HG03095 (cell line): ENCODE measurements around the gene PIP5KL1.
"Not testable (repeated sequence)": the region's sequence is repeated elsewhere in the genome, so short reads cannot be mapped to it uniquely, and the experiment has no call there.

ENCODE experiments used
- ATAC-seq: cut with Tn5 transposase; IDR thresholded peaks from one replicate; pipeline ENCODE4 v1.9.1; 2021; ENCODE audit warnings: moderate library complexity; ENCODE audit not compliant: unreplicated experiment

The PIP5KL1 gene

DNA sequence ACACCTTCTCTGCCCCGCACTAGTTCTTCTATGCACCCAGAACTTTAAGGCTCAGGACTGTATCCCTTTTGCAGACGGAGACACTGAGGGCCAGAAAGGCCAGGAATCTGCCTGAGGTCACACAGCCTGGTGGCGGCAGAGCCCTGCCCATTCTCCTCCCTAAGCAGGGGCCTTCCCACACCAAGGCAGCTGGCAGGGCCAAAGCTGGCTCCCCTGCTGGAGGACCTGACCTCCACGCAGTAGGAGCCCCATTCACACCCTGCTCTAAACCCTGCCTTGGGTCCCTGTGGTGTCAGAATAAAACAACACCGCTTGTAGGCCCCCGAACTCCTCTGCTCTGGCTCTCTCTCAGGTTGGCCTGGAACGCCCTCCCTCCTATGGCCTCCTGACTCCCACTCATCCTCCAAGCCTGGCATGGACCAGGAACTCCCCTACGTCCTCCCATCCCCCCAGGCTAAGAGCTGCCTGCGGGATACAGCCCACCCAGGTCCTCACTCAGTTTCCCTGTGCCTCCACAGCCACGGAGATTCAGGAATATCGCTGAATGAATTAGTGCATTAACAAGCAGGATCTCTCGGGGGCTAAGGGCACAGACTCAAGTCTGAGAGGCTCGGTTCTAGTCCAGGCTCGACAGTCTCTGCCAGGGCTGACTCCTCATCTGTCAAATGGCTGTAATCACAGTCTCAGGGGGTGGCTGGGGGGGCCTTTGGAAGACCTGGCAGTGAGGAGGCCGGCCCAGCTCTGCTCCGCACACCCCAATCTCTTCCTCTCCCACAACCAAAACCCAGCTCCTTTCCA is 34.0 kb downstream of the PIP5KL1 start:
- no peak for ATAC-seq

GRCh38 chr9:127895811-127896210 is 34.8 kb downstream of the PIP5KL1 start:
- ATAC-seq, result no peak

- no peak for ATAC-seq
These were observed 37.2 kb downstream of the PIP5KL1 start for GRCh38 chr9:127893392-127893791.

- ATAC-seq, result no peak
These were observed 37.7 kb downstream of the PIP5KL1 start for GRCh38 chr9:127892831-127893230.

DNA sequence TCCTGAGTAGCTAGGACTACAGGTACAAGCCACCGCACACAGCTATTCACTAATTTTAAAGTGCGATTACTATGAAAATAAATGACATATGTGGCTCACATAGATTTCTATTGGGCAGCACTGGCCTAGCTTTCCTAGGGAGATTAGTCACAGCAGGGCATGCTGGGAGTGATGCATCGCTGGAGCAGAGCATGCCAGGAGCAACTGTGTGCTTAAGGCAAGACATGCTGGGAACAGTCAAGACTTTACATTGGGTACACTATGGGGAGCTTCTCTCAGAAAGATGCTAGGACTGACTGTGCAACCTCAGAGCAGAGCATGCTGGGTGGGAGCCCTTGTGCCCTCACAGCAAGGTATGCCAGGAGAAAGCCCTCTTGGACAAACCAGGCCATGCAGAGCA is 40.5 kb downstream of the PIP5KL1 start:
- no peak for ATAC-seq

GRCh38 chr9:127887792-127888191 is 42.8 kb downstream of the PIP5KL1 start:
- ATAC-seq, result no peak

- no peak for ATAC-seq
These were observed 44.1 kb downstream of the PIP5KL1 start for GRCh38 chr9:127886401-127886972.

DNA sequence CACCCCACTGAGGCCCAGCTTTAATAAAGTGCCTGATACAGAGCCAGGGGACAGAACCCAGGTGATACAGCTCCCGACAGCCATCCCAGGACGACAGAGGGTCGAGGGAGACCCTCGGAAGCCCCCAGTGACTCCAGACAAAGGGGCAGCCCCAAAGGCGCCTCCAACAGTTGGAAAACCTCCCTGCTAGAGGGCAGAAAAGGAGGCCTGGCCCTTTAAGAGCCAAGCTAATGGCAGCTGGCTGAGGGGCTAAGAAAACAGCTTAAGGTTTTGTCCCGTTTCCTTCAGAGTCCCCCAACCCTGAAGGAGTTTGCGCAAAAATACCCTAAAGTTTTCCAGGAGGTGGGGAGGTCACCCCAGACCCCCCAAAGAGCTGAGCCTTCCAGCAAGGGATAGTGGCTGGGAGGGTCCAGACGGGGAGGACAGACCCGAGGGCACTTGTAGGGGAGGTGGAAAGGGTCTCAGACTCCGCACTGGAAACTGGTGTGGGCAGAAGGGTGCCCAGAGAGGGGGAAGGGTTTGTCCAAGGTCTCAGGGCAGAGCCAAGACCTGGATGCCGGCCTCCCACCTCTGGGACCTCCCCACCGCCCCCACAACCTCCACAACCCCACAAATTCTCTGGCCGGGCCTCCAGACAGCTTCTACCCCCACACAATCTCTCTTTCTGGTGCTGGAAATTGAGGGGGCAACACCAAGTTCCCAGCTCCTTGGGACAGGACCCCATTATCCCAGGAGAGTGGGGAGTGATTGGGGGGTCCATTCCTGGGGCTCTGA is 44.9 kb downstream of the PIP5KL1 start:
- no peak for ATAC-seq

DNA sequence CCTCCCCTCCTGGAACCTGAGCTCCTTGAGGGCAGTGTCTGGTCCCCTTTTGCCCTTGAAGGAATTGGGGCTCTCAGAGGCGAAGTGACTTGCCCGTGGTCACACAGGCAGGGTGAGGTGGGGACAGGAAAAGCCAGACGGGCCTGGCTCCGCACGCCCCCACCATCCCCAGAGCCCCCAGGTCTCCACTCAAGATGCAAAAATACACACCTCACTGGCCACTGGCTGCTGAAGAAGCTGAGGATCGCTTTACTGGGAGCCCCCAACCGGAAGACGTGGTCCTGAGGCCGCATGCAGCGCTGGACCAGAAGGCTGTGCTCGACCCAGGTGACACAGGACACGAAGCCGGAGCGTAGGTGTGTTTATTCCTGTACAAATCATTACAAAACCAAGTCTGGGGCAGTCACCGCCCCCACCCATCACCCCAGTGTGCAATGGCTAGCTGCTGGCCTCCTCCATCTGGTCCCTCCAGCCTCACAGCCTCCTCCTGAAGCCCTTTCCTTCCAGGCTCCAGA is 45.5 kb downstream of the PIP5KL1 start:
- no peak for ATAC-seq

GRCh38 chr9:127884427-127884911 is 46.1 kb downstream of the PIP5KL1 start:
- no peak for ATAC-seq

GRCh38 chr9:127883959-127884358 is 46.6 kb downstream of the PIP5KL1 start:
- no peak for ATAC-seq

DNA sequence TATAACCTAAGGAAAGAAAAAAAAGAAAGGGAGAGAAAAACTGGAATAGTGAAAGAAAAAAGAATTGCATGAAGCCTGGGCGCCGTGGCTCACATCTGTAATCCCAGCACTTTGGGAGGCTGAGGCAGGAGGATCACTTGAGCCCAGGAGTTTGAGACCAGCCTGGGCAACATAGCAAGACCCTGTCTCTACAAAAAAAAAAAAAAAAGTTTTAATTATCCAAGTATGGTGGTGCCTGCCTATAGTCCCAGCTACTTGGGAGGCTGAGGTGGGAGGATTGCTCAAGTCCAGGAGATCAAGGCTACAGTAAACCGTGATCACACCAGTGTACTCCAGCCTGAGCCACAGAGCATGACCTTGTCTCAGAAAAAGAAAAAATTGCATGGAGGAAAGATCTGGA is 48.9 kb downstream of the PIP5KL1 start:
- ATAC-seq, result not testable (repeated sequence)

DNA sequence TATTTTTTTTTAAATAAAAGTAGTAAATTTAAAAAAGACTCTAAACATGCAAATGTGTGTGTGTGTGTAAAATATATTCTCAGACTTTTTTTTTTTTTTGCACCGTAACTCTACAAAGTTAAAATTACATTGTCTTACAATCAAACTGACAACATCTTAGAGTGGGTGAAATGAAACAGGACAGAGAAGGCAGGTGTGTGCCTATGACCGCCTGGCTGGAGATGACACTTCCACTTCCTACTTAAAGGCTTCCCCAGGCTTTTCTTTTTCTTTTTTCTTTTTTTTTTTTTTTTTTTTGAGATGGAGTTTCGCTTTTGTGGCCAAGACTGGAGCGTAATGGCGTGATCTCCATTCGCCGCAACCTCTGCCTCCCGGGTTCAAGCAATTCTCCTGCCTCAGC is 50.4 kb downstream of the PIP5KL1 start:
- no peak for ATAC-seq

DNA sequence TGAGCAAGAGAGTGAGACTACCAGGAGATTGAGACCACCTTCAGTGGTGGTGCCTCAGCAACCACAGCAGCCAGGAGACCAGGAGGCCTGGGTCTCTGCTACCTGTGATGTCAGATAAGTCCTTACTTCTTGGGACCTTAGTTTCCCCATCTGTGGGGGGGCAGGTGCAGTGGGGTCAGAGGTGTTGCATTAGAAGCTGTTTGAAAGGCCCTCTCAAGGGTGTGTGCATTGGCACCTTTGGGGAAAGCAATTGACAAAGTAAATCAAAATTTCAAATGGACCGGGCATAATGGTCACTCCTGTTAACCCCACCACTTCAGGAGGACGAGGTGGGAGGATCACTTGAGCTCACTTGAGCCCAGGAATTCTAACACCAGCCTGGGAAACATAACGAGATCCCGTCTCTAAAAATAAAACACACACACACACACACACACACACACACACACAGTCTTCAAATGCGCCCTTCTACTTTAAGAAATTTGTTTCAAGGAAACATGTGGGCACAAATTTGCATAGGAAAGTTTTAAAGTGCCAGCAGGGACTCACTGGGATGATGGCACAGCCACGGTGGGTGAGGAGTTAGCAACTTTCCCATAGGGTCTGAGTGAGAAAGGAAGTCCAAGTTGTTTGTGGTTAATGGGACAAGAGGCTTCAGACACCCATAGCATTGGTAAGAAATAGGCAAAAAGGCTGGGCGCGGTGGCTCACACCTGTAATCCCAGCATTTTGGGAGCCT is 51.8 kb downstream of the PIP5KL1 start:
- ATAC-seq, result no peak

GRCh38 chr9:127878001-127878651 is 52.5 kb downstream of the PIP5KL1 start:
- no peak for ATAC-seq

DNA sequence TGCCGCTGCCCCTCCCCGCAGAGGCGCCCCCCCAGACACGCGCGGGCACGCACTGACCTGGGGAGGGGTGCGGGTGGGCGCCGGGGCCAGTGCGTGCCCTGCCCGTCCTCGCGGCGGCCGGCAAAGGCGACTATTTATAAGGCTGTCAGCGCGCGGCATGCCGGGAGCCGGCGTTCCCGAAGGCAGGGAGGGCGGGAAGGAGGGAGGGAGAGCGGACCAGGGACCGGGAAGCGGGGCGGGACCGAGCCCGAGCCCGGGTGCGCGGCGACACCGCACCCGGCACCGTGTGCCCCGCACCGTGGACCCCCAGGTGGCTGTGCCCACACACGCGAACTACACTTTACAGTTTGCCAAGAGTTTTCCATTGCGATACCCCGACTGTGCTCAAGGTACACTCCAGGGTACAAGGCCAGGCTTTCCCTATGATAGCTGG is 53.0 kb downstream of the PIP5KL1 start, which contains the start of gene AK1:
AK1 (minus strand) TSS at position 110 of the 433 bp plus-strand sequence. CDS start 3,058 bp downstream, outside the sequence.
- ATAC-seq, result no peak

GRCh38 chr9:127876764-127877562 is 53.6 kb downstream of the PIP5KL1 start:
- ATAC-seq, result no peak

DNA sequence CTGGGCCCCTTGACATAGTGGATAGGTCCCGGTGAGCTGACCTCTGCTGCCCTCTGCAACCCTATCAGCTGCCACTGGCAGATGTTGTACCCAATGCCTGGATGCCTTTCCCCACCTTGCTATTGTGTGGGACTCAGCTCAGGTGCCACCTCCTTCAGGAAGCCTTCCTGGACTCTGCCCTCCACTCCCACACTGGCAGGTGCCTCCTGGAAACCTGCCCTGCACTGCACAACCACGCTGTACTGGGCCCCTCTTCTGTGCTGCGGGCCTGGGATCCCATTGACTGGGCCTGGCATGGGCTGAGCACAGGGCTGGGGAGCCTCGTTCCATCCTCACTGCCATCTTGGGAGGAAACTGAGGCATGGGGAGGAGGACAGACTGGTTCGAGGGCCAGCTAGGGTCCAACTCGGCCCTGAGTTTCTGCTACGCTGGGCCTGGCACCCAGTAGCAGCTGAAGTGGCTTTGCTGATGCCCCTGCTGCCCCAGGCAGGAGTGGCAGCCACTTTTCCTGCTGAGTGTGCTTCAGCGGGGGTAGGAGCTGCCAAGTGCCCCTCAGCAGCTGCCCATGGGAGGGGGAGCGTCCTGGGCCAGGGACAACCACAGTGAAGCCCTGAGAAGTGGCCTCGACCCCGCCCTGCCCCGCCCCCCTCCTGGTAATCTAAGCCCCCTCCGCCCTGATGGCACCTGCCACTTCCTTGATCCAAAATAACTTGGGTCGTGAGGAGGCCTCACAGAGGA is 54.4 kb downstream of the PIP5KL1 start:
- ATAC-seq, result no peak
